ENCODE measurements around the gene TMA7B. TPM values are rescaled to one million over a fixed set of nuclear protein-coding genes. Genes with fewer than 3 reads are reported as not detected.

TMA7B gene
- polyA plus RNA-seq, 1 of the 3 experiments (the other 2 are of a cell fraction), result not detected

- POLR2A ChIA-PET, result no interaction called here
- Histone ChIP-seq H3K9me3 (no peaks in the 10 kb centered on the region), H3K9ac (no peak overlapping the region), H3K27ac (ENCODE audit: low read depth in 2 of 2, low read length in 1 of 2) (no peak overlapping the region), H3K9me2 (no peaks in the 10 kb centered on the region), H3K4me1 (ENCODE audit: control insufficient read depth in 1 of 2, insufficient read depth in 2 of 2, low read depth in 1 of 2, low read length in 1 of 2) (no peaks in the 10 kb centered on the region), H3K4me3 (ENCODE audit: low read depth in 2 of 2, low read length in 1 of 2) (no peak overlapping the region), H4K20me1 (ENCODE audit: insufficient read depth) (no peaks in the 10 kb centered on the region), H3F3A (replicated peaks; ENCODE audit: insufficient read depth) (no peaks in the 10 kb centered on the region), H3K36me3 (replicated peaks in 1 of 2; ENCODE audit: control insufficient read depth in 1 of 2, insufficient read depth in 2 of 2, low read length in 1 of 2) (no peaks in the 10 kb centered on the region), H3K27me3 (ENCODE audit: insufficient read depth) (no peaks in the 10 kb centered on the region), H3K4me2 (no peak overlapping the region), H3K79me2 (ENCODE audit: insufficient read depth) (no peaks in the 10 kb centered on the region), H2AFZ (ENCODE audit: low read depth) (no peak overlapping the region)
- WGBS (ENCODE audit: low lambda C conversion rate), result 74% methylated on average over 3 of the region's 3 CpGs
- CTCF ChIA-PET, result no interaction called here
- DNase-seq, result no peak
- TF ChIP-seq FOXM1 (IDR thresholded peaks at IDR 0.05; ENCODE audit: low read depth) (no peak), PBX3 (IDR thresholded peaks at IDR 0.05) (no peak), SIN3A (IDR thresholded peaks at IDR 0.05; ENCODE audit: borderline replicate concordance, low read depth, low read length) (no peak), IRF3 (IDR thresholded peaks at IDR 0.05; ENCODE audit: low read depth, low read length) (no peak), EZH2phosphoT487 (IDR thresholded peaks at IDR 0.05; ENCODE audit: borderline replicate concordance, low read depth) (no peak), REST (IDR thresholded peaks at IDR 0.05; ENCODE audit: low read depth, low read length) (no peak), GATA2 (CRISPR knock-in tag; IDR thresholded peaks at IDR 0.05) (no peak), RCOR1 (IDR thresholded peaks at IDR 0.05; ENCODE audit: low read length) (no peak)
Observed at GRCh38 chr22:39937906-39938305, 22.3 kb upstream of the TMA7B start.

GRCh38 chr22:39938509-39939111 lies 21.6 kb upstream of the TMA7B start:
- ChIA-PET CTCF (no interaction called here), POLR2A (no interaction called here)
- Histone ChIP-seq H3K27ac (ENCODE audit: low read depth in 2 of 2, low read length in 1 of 2) (no peak overlapping the region), H3K79me2 (ENCODE audit: insufficient read depth) (no peaks in the 10 kb centered on the region), H3K4me3 (ENCODE audit: low read depth in 2 of 2, low read length in 1 of 2) (no peak overlapping the region), H3K36me3 (replicated peaks in 1 of 2; ENCODE audit: control insufficient read depth in 1 of 2, insufficient read depth in 2 of 2, low read length in 1 of 2) (no peaks in the 10 kb centered on the region), H3K9me2 (no peaks in the 10 kb centered on the region), H3F3A (replicated peaks; ENCODE audit: insufficient read depth) (no peaks in the 10 kb centered on the region), H4K20me1 (ENCODE audit: insufficient read depth) (no peaks in the 10 kb centered on the region), H3K9me3 (no peaks in the 10 kb centered on the region), H3K4me1 (ENCODE audit: control insufficient read depth in 1 of 2, insufficient read depth in 2 of 2, low read depth in 1 of 2, low read length in 1 of 2) (no peaks in the 10 kb centered on the region), H2AFZ (ENCODE audit: low read depth) (no peak overlapping the region), H3K27me3 (ENCODE audit: insufficient read depth) (no peaks in the 10 kb centered on the region), H3K4me2 (no peak overlapping the region), H3K9ac (no peak overlapping the region)
- DNase-seq, result no peak
- no peak for TF ChIP-seq GABPA (IDR thresholded peaks at IDR 0.05; ENCODE audit: low read depth)
- TF ChIP-seq USF2 (IDR thresholded peaks at IDR 0.05; ENCODE audit: borderline replicate concordance, low read depth, low read length), result no peak
- no peak for TF ChIP-seq NFIC (IDR thresholded peaks at IDR 0.05; ENCODE audit: borderline replicate concordance)
- TF ChIP-seq MXI1 (IDR thresholded peaks at IDR 0.05; ENCODE audit: low read depth, low read length), result no peak
- TF ChIP-seq FOSL2 (IDR thresholded peaks at IDR 0.05; ENCODE audit: borderline replicate concordance, low read depth), result no peak
- no peak for TF ChIP-seq PBX3 (IDR thresholded peaks at IDR 0.05)
- no peak for TF ChIP-seq CHD2 (IDR thresholded peaks at IDR 0.05; ENCODE audit: low read length, partially characterized antibody)
- TF ChIP-seq SIN3A (IDR thresholded peaks at IDR 0.05; ENCODE audit: borderline replicate concordance, low read depth, low read length), result no peak
- TF ChIP-seq RFX5 (IDR thresholded peaks at IDR 0.05; ENCODE audit: low read length), result no peak
- TF ChIP-seq SMC3 (IDR thresholded peaks at IDR 0.05; ENCODE audit: low read depth, low read length), result no peak
- TF ChIP-seq TEAD4 (IDR thresholded peaks at IDR 0.05; ENCODE audit: borderline replicate concordance, insufficient read depth), result no peak
- no peak for TF ChIP-seq NRF1 (IDR thresholded peaks at IDR 0.05; ENCODE audit: low read depth, low read length)
- no peak for TF ChIP-seq TAF1 (IDR thresholded peaks at IDR 0.05; ENCODE audit: borderline replicate concordance, low read depth, low read length)
- no peak for TF ChIP-seq RCOR1 (IDR thresholded peaks at IDR 0.05; ENCODE audit: low read length)
- no peak for TF ChIP-seq EZH2phosphoT487 (IDR thresholded peaks at IDR 0.05; ENCODE audit: borderline replicate concordance, low read depth)
- 48% methylated on average over 4 of the region's 14 CpGs for WGBS (ENCODE audit: low lambda C conversion rate)
